Lower leg skin (tissue), 3 donors: ENCODE results near the gene ZNF573.

Experiments used
- POLR2A ChIP-seq, 2 donors: fragments of 450-650 bp; IDR thresholded peaks; one replicate each; pipeline ENCODE4 v1.6.1; 2016 to 2017; ENCODE audit warnings: antibody characterized with exemption in 2 of 2, mild to moderate bottlenecking in 1 of 2, moderate library complexity in 1 of 2
- TF ChIP-seq, protein P1 (sequence below), 3 donors: fragments of 450-650 bp; IDR thresholded peaks; one replicate each; pipeline ENCODE4 v1.5.1; 2016; ENCODE audit warnings: antibody characterized with exemption in 3 of 3, mild to moderate bottlenecking in 3 of 3, moderate library complexity in 2 of 3

DNA sequence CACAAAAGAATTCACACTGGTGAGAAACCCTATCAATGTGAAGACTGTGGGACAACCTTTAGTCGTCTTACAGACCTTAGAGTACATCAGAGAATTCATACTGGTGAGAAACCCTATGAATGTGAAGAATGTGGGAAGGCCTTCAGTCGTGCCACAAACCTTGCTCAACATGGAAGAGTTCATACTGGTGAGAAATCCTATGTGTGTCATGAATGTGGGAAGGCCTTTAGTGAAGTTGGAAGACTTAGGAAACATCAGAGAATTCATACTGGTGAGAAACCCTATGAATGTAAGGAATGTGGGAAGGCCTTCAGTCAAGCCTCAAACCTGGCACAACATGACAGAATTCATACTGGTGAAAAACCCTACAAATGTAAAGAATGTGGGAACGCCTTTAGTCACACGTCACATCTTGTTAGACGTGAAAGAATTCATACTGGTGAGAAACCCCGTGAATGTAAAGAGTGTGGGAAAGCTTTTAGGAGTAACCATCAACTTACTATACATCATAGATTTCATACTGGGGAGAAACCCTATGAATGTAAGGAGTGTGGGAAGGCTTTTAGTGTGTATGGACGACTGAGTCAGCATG, 24.0 kb upstream of the ZNF573 start:
- TF ChIP-seq, protein P1, sequence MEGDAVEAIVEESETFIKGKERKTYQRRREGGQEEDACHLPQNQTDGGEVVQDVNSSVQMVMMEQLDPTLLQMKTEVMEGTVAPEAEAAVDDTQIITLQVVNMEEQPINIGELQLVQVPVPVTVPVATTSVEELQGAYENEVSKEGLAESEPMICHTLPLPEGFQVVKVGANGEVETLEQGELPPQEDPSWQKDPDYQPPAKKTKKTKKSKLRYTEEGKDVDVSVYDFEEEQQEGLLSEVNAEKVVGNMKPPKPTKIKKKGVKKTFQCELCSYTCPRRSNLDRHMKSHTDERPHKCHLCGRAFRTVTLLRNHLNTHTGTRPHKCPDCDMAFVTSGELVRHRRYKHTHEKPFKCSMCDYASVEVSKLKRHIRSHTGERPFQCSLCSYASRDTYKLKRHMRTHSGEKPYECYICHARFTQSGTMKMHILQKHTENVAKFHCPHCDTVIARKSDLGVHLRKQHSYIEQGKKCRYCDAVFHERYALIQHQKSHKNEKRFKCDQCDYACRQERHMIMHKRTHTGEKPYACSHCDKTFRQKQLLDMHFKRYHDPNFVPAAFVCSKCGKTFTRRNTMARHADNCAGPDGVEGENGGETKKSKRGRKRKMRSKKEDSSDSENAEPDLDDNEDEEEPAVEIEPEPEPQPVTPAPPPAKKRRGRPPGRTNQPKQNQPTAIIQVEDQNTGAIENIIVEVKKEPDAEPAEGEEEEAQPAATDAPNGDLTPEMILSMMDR (IDR thresholded peaks at IDR 0.05) = no peak
- no peak for TF ChIP-seq POLR2A (IDR thresholded peaks at IDR 0.05)
